Germinal center (tissue), 1 donor: ENCODE data around the gene C2CD3.
"Not testable (repeated sequence)": the region's sequence is repeated elsewhere in the genome, so short reads cannot be mapped to it uniquely, and the experiment has no call there.

Source experiments
- DNase-seq: peaks from one replicate; pipeline ENCODE4 v3.0.0; 2012; ENCODE audit warnings: mixed read lengths, low spot score

The C2CD3 gene

DNA sequence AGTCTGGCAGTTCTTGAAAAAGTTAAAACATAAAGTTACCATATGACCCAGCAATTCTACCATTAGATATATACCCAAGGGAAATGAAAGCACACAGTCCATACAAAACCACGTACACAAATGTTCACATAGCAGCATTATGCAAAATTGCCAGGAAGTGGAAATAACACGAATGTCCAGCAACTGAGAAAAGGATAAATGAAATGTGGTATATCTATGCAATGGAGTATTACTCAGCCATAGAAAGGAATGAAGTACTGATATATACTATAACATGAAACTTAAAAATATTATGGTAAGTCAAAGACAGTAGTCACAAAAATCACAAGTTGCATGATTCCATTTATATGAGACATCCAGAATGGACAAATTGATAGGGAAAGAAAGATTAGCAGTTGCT lies 57.9 kb downstream of the C2CD3 start:
- DNase-seq: no peak

DNA sequence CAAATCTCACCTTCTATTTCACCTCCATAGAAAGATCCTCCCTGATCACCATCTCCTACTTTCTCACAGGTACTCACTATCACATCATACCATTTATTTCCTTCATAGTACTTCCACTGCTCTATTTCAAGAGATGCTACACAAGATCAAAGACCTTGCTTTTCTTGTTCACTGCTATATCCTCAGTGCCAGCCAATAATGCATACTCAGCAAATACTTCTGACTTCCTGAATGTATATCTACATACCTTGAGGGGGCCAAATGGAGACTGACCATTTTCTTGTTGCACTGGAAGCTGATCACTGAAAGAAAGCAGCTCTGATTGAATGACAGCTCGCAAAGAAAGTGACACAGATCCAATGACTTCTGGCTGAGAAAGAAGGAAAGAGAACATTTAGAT lies 64.7 kb downstream of the C2CD3 start:
- DNase-seq: no peak

- DNase-seq: no peak
These were observed 68.5 kb downstream of the C2CD3 start for GRCh38 chr11:74102321-74102720.

DNA sequence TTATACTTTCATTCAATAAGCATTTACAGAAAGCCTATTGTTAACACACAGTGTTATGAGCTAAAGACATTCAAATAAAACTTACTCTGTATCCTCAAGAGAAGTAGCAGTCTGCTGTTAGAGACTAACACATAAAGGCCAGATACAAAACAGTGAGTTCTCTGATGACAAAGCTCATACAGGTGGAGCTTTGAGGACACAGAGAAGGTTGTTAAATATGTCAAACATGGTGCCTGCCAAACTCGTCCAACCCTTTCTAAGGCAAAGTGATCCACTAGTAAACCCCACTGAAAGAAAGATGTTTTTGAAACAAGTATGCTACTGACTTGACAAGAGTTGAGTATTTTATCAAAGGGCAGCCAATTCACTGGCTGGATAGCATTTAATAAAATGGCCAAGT lies 70.1 kb downstream of the C2CD3 start:
- no peak for DNase-seq

- DNase-seq: no peak
These were observed 70.6 kb downstream of the C2CD3 start for GRCh38 chr11:74100231-74100630.

GRCh38 chr11:74097686-74098237 lies 73.0 kb downstream of the C2CD3 start:
- DNase-seq: no peak

- DNase-seq: no peak
These were observed 76.4 kb downstream of the C2CD3 start for GRCh38 chr11:74094393-74094792.

- DNase-seq: no peak
These were observed 78.4 kb downstream of the C2CD3 start for GRCh38 chr11:74092425-74092824.

GRCh38 chr11:74091549-74091948 lies 79.3 kb downstream of the C2CD3 start:
- no peak for DNase-seq

DNA sequence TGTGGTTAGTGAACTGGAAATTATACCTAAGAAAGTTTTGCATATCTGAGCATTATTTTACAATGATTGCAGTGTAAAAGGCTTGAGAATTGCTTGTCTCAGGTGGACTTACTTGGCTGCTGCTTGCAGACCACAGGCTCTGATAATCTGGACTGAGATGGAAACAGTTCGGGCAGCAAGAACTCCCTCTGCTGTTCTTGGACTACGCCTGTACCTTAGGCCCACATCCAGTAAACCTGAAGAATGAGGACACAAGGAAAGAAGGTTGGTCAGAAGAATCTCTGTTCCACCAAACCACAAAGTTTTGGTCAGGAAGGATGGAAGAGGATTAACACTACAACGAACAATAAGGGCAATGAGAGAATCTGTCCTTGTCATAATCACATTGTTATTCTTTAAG lies 80.1 kb downstream of the C2CD3 start:
- no peak for DNase-seq

DNA sequence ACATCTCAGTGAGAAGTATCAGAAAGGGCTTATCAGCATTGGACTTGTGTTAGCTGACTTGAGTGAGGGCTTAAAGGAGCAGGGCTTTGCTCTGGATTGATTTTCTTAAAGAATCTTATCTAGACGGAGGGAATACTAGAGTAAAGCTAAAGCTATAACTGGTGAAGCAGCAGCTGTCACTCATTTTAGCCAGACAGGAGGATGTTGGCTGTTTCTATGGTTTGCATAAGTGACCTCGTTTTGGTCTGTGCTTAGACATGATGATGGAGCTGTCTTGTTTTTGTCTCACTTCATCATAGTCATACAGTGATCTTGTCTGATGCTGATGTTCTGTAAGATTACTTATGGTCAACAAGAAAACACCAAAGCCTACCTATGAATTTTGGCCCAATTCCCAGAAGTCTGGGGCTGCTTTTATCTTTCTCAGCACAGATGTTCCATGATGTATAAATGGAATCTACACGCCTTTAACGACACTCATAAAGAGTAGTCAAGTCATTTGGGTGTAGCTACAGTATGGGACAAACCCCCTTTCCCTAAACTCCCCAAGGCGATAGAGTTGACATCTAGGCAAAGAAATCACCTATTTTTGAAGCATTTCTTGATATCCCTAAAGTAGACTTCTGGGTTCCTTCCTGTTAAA lies 84.4 kb downstream of the C2CD3 start:
- no peak for DNase-seq

GRCh38 chr11:74085542-74085892 lies 85.3 kb downstream of the C2CD3 start:
- DNase-seq: no peak

DNA sequence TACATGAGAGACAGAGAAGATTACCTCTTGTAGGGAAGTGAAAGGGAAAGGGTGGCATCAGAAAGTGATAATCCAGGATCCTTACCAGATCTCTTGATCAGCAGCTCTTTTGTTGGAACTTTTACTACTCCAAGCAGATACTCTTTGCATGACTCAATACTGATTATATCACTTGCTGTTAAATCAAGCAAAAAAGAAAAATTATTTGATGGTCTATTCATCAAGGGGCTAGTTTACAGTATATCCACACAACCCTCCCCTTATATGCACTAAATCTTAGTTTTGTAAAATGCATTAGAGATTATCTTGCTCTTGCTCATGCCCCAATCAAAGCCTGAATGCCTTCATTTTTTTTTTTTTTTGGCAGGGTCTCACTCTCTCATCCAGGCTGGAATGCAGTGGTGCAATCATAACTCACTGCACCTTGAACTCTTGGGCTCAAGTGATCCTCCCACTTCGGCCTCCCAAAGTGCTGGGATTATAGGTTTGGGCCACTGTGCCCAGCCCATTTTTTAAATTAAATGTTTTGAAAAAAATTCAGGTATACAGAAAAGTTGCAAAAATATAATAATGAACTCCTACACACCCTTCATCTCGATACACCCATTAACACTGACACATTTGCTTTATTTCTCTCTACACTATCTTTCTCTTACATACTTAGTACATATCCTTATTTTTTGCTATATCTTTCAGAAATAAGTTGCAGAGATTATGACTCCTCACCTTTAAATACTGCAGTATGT lies 85.8 kb downstream of the C2CD3 start:
- DNase-seq: no peak

DNA sequence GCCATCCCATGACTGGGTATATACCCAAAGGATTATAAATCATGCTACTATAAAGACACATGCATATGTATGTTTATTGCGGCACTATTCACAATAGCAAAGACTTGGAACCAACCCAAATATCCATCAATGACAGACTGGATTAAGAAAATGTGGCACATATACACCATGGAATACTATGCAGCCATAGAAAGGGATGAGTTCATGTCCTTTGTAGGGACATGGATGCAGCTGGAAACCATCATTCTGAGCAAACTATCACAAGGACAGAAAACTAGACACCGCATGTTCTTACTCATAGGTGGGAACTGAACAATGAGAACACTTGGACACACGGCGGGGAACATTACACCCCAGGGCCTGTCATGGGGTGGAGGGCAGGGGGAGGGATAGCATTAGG lies 86.9 kb downstream of the C2CD3 start:
- not testable (repeated sequence) for DNase-seq

DNA sequence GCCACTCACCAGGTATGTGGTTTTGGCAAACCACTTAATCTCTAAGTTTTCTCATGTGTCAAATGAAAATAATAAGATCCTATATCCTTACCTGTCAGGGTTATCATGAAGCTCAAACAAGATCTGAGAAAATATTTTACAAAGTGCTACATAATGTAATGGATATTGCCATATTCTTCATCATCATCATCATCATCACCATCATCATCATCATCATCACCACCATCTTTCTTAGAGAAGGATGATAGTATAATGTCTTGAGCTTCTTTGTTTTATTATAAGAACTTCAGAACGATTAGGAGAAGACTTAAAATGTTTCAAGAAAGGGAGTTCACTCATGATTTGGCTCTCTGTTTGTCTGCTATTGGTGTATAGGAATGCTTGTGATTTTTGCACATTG lies 89.4 kb downstream of the C2CD3 start:
- DNase-seq: no peak

GRCh38 chr11:74077193-74077592 lies 93.6 kb downstream of the C2CD3 start:
- DNase-seq: no peak

GRCh38 chr11:74072721-74073120 lies 98.1 kb downstream of the C2CD3 start:
- no peak for DNase-seq

DNA sequence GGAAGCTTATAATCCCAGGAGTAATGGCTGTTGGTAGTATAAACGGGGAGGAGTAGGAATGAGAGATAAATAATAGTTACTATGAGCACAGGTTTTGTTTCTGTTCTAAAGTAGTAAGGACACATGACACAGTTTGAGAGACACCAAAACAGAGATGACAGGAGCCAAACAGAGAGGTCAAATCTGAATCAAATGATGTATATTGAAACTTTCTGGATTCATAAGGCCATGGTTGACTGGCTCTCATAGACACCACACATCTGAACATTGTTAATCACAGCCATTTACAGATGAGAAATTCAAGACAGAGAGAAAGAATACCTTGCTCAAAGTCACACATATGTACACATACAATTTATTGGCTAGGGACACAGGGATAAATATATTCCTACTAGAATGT lies 98.5 kb downstream of the C2CD3 start:
- no peak for DNase-seq

- no peak for DNase-seq
These were observed 99.9 kb downstream of the C2CD3 start for GRCh38 chr11:74070723-74071492.

DNA sequence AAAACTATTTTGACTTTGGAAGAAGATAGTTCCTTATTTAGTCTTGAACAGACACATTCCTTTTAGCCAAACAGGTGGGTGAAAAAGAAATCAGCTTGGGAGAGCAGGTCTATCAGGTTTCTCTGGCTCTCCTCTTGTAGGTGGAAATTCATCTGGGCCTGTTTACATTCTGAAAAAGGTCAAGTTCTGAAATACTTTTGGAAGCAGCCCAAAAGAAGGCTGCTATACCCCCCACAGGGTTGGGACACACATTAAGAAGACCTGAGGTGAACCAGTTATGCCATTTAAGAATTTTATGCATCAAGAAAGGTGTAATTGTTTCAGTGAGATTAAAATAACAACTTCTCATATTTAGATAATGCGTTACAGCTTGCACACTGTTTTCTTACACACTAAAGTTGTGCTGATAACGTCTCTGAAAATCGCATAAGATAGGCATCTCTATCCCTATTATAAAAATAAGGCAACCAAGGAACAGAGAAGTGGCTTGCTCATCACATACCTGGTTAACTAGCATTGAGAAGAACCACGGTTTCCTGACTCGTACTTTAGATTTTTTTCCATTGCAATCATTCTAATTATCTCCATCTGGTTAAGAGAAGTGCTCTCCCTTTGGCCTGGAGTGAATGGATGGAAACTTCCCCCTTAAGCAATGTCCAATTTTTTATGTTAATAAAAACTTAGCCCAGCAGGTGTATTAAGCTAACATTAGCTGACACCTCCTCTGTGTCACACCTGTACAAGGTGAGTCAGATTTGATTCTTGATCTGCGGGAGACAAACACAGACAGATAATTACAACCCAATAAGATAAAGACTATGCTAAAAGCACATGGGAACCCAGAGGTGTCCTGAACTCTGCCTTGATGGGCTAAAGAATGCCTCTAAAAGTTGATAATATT lies 101.4 kb downstream of the C2CD3 start:
- no peak for DNase-seq

GRCh38 chr11:74066663-74067062 lies 104.1 kb downstream of the C2CD3 start:
- not testable (repeated sequence) for DNase-seq

DNA sequence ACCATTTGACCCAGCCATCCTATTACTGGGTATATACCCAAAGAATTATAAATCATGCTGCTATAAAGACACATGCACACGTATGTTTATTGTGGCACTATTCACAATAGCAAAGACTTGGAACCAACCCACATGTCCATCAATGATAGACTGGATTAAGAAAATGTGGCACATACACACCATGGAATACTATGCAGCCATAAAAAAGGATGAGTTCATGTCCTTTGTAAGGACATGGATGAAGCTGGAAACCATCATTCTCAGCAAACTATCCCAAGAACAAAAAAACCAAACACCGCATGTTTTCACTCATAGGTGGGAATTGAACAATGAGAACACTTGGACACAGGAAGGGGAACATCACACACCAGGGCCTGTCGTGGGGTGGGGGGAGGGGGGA lies 105.3 kb downstream of the C2CD3 start:
- not testable (repeated sequence) for DNase-seq
